Large intestine (tissue), 3 donors: ENCODE results near the gene FDX2. TPM values are rescaled to one million over a fixed set of nuclear protein-coding genes. Genes with fewer than 3 reads are reported as not detected.

Source experiments
- DNase-seq, 2 donors: peaks; one replicate each; pipeline versions ENCODE4 v3.0.0 to v3.0.0-alpha.2; 2013
- H3K27ac ChIP-seq: one replicate; pipeline ENCODE4 v1.5.1; 2013; ENCODE audit warnings: low read length
- H3K27me3 ChIP-seq: 2 replicates; pipeline ENCODE4 v1.6.1; 2013; ENCODE audit warnings: low read length; ENCODE audit not compliant: control insufficient read depth, insufficient read depth
- H3K36me3 ChIP-seq: 2 replicates; pipeline ENCODE4 v1.6.1; 2013; ENCODE audit warnings: low read length; ENCODE audit not compliant: control insufficient read depth, insufficient read depth
- H3K4me1 ChIP-seq: one replicate; pipeline ENCODE4 v1.6.1; 2013; ENCODE audit warnings: low read length; ENCODE audit not compliant: control insufficient read depth, insufficient read depth
- H3K4me3 ChIP-seq: one replicate; pipeline ENCODE4 v1.5.1; 2013; ENCODE audit warnings: low read length
- H3K9me3 ChIP-seq: one replicate; pipeline ENCODE4 v1.6.1; 2013; ENCODE audit warnings: mild to moderate bottlenecking, low read depth, low read length, moderate library complexity; ENCODE audit not compliant: control insufficient read depth
- WGBS: methylation state at CpG from one replicate; pipeline ENCODE4 v1.1.5; 2013; ENCODE audit warnings: low lambda C conversion rate; ENCODE audit not compliant: insufficient coverage; 5-methylcytosine and 5-hydroxymethylcytosine counted together
- polyA plus RNA-seq: library from polyadenylated mRNA; unstranded; fragments of 120-200 nt; gene quantifications from one replicate; pipeline ENCODE4 v1.2.1, GENCODE V29; 2013

The FDX2 gene
- polyA plus RNA-seq, 1 donor = 17.9 TPM

- WGBS = no CpG with 5 or more reads among the region's 44 CpGs
- H3K4me3 ChIP-seq = peak overlapping the region; percentile 74
- H3K27ac ChIP-seq = peak overlapping the region; percentile 86
- H3K36me3 ChIP-seq = peaks cover 21% of the 10 kb centered on the region
- peak in 1 of 2 donors; percentile 49 for DNase-seq
- no peaks in the 10 kb centered on the region for H3K9me3 ChIP-seq
- peaks cover 12% of the 10 kb centered on the region for H3K4me1 ChIP-seq
- H3K27me3 ChIP-seq = no peaks in the 10 kb centered on the region
Measured at GRCh38 chr19:10333758-10334587, 18.2 kb upstream of the FDX2 start.

DNA sequence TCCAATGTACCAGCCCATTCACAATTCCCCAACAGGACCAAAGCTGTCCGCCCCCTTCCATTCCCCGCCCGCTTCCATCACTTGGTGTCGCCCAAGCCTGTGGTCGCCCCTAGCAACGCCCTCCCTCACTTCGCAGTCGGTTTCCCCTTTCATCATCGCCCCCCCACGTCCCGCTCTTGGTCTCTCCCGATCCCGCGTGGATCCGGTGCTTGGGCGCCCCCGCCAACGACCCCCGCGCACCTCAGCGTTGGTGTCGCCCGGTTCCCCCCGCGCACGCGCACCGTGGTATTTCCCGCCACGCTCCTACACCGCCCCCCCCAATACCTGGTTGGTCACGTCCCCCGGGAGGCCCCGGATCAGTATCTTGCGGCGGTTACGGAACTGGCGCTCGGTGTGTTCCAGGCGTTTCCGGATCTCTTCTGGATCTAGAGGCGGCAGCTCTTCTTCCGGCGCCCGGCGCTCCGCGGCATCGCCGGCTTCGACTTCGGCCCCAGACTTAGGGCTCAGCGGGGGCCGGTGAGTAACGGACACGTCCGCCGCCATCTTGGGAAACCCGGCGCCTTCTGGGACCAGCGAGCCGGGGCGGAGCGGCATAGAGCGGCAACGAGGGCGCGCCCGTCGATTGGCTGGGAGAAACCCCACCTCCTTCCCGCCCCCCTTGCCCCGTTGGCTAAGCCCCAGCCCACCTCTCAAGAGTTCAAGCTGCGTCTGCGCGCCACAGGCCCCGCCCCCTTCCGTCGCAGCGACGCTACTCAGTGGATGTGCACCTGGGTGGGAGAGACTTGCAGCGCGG, 17.3 kb upstream of the FDX2 start, which contains the start of gene RAVER1:
Gene RAVER1, minus strand, starts transcription at position 565 of the 793 bp plus-strand sequence. Its CDS starts 22 bp downstream, at position 543.
- WGBS = 0% methylated on average over 3 of the region's 82 CpGs
- Histone ChIP-seq H3K27me3 (no peaks in the 10 kb centered on the region), H3K4me3 (peak within 1 kb of the TSS; percentile 74), H3K4me1 (peaks cover 12% of the 10 kb centered on the region), H3K27ac (peak within 1 kb of the TSS; percentile 86), H3K36me3 (peaks cover 30% of the 10 kb centered on the region), H3K9me3 (no peaks in the 10 kb centered on the region)
- DNase-seq = peak; percentile 98 to 99

DNA sequence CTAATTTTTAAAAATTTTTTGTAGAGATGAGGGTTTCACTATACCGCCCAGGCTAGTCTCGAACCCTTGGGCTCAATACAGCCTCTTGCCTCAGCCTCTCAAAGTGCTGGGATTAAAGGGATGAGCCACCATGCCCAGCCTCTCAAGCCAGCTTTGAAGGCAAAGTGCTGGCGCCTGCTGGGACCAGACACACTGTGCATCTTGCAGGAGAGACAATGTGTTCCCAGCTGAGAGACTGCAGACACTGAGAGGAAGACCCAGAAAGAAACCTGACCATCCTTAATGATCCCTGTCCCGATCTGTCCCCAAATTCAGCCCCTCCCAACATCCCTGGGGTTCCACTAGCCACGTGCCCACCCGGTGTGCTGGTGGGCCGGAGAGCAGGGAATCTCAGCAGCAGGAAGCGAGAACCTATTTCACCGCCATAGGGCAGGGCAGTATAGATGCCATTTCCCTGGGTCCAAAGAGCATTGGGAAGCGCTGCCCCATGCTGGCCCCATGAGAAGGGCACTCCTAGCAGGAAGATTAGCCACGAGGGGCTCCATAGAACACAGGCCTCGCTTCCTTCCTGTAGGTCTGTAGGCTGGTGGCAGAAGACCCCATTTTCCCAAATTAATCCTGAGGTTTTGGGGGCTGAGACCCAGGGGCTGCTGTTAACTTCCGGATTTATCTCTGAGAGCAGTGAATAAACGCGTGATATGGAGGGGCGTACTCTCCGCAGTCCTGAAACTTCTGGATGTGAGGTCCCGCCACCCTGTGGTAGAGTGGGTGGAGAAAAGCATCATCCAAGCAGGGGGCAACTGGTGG, 16.5 kb upstream of the FDX2 start:
- Histone ChIP-seq H3K4me3 (peak overlapping the region; percentile 74), H3K9me3 (no peaks in the 10 kb centered on the region), H3K27me3 (no peaks in the 10 kb centered on the region), H3K27ac (peak overlapping the region; percentile 86), H3K36me3 (peaks cover 38% of the 10 kb centered on the region), H3K4me1 (peaks cover 12% of the 10 kb centered on the region)
- DNase-seq = peak; percentile 83 to 92
- WGBS = no CpG with 5 or more reads among the region's 18 CpGs

GRCh38 chr19:10329555-10329954, 13.7 kb upstream of the FDX2 start:
- H3K4me1 ChIP-seq = peaks cover 8% of the 10 kb centered on the region
- peaks cover 60% of the 10 kb centered on the region for H3K36me3 ChIP-seq
- H3K9me3 ChIP-seq = no peaks in the 10 kb centered on the region
- DNase-seq = no peak
- no peak overlapping the region for H3K4me3 ChIP-seq
- no CpG with 5 or more reads among the region's 13 CpGs for WGBS
- H3K27ac ChIP-seq = no peak overlapping the region
- H3K27me3 ChIP-seq = no peaks in the 10 kb centered on the region

GRCh38 chr19:10328558-10329429, 13.0 kb upstream of the FDX2 start:
- Histone ChIP-seq H3K27me3 (no peaks in the 10 kb centered on the region), H3K27ac (no peak overlapping the region), H3K9me3 (no peaks in the 10 kb centered on the region), H3K4me1 (peaks cover 5% of the 10 kb centered on the region), H3K4me3 (no peak overlapping the region), H3K36me3 (peaks cover 65% of the 10 kb centered on the region)
- 100% methylated on average over 1 of the region's 41 CpGs for WGBS
- no peak for DNase-seq

GRCh38 chr19:10327793-10328192, 12.0 kb upstream of the FDX2 start:
- H3K9me3 ChIP-seq = no peaks in the 10 kb centered on the region
- H3K4me1 ChIP-seq = peaks cover 10% of the 10 kb centered on the region
- H3K36me3 ChIP-seq = peaks cover 75% of the 10 kb centered on the region
- no peak overlapping the region for H3K27ac ChIP-seq
- H3K27me3 ChIP-seq = no peaks in the 10 kb centered on the region
- no peak for DNase-seq
- WGBS = no CpG with 5 or more reads among the region's 7 CpGs
- H3K4me3 ChIP-seq = no peak overlapping the region

- Histone ChIP-seq H3K36me3 (peaks cover 91% of the 10 kb centered on the region), H3K4me3 (no peak overlapping the region), H3K27me3 (no peaks in the 10 kb centered on the region), H3K9me3 (peaks cover 3% of the 10 kb centered on the region), H3K27ac (no peak overlapping the region), H3K4me1 (peaks cover 20% of the 10 kb centered on the region)
- no peak for DNase-seq
- WGBS = no CpG with 5 or more reads among the region's 8 CpGs
Measured at GRCh38 chr19:10325732-10326131, 9.9 kb upstream of the FDX2 start.

GRCh38 chr19:10321874-10322835, 6.3 kb upstream of the FDX2 start:
- H3K27ac ChIP-seq = peak overlapping the region; percentile 77
- no peaks in the 10 kb centered on the region for H3K27me3 ChIP-seq
- DNase-seq = peak; percentile 88 to 94
- WGBS = no CpG with 5 or more reads among the region's 19 CpGs
- no peak overlapping the region for H3K4me3 ChIP-seq
- peaks cover 20% of the 10 kb centered on the region for H3K4me1 ChIP-seq
- H3K36me3 ChIP-seq = peaks cover 88% of the 10 kb centered on the region
- peaks cover 5% of the 10 kb centered on the region for H3K9me3 ChIP-seq

GRCh38 chr19:10321417-10321797, 5.6 kb upstream of the FDX2 start:
- H3K27me3 ChIP-seq = no peaks in the 10 kb centered on the region
- peaks cover 91% of the 10 kb centered on the region for H3K36me3 ChIP-seq
- H3K4me3 ChIP-seq = no peak overlapping the region
- no CpG with 5 or more reads among the region's 11 CpGs for WGBS
- peaks cover 5% of the 10 kb centered on the region for H3K9me3 ChIP-seq
- peaks cover 20% of the 10 kb centered on the region for H3K4me1 ChIP-seq
- peak overlapping the region; percentile 77 for H3K27ac ChIP-seq
- DNase-seq = peak in 1 of 2 donors; percentile 58
